Smooth muscle cell of the brain vasculature (primary cell): ENCODE results near the gene PDE1A.
"Not testable (repeated sequence)": the region's sequence is repeated elsewhere in the genome, so short reads cannot be mapped to it uniquely, and the experiment has no call there.

Experiments used
- DNase-seq: peaks from one replicate; pipeline ENCODE4 v3.0.0-alpha.2; 2012; ENCODE audit warnings: low read depth, low spot score

Gene PDE1A

GRCh38 chr2:182410120-182410519 is 16.7 kb downstream of the PDE1A start:
- DNase-seq: no peak

- DNase-seq: no peak
Observed at GRCh38 chr2:182406221-182406620, 20.6 kb downstream of the PDE1A start.

GRCh38 chr2:182404975-182405561 is 21.8 kb downstream of the PDE1A start:
- no peak for DNase-seq

GRCh38 chr2:182404092-182404491 is 22.7 kb downstream of the PDE1A start:
- no peak for DNase-seq

GRCh38 chr2:182393270-182393760 is 33.5 kb downstream of the PDE1A start:
- DNase-seq: no peak

GRCh38 chr2:182391443-182391842 is 35.4 kb downstream of the PDE1A start:
- DNase-seq: no peak

GRCh38 chr2:182386267-182386880 is 40.5 kb downstream of the PDE1A start:
- DNase-seq: not testable (repeated sequence)

GRCh38 chr2:182384860-182385259 is 42.0 kb downstream of the PDE1A start:
- no peak for DNase-seq

GRCh38 chr2:182381225-182381624 is 45.6 kb downstream of the PDE1A start:
- no peak for DNase-seq

- peak; percentile 43 for DNase-seq
Observed at GRCh38 chr2:182379241-182379640, 47.6 kb downstream of the PDE1A start.

GRCh38 chr2:182378759-182379158 is 48.1 kb downstream of the PDE1A start:
- DNase-seq: no peak

- DNase-seq: no peak
Observed at GRCh38 chr2:182377467-182377866, 49.4 kb downstream of the PDE1A start.

GRCh38 chr2:182375862-182376261 is 51.0 kb downstream of the PDE1A start:
- no peak for DNase-seq

GRCh38 chr2:182372661-182373060 is 54.2 kb downstream of the PDE1A start:
- peak; percentile 28 for DNase-seq

GRCh38 chr2:182368996-182369395 is 57.8 kb downstream of the PDE1A start:
- no peak for DNase-seq

GRCh38 chr2:182368446-182368845 is 58.4 kb downstream of the PDE1A start:
- DNase-seq: no peak

GRCh38 chr2:182367401-182367800 is 59.4 kb downstream of the PDE1A start:
- no peak for DNase-seq

- no peak for DNase-seq
Observed at GRCh38 chr2:182366628-182367027, 60.2 kb downstream of the PDE1A start.

GRCh38 chr2:182365855-182366254 is 61.0 kb downstream of the PDE1A start:
- no peak for DNase-seq

- no peak for DNase-seq
Observed at GRCh38 chr2:182361477-182361876, 65.4 kb downstream of the PDE1A start.

- no peak for DNase-seq
Observed at GRCh38 chr2:182360663-182361260, 66.1 kb downstream of the PDE1A start.

GRCh38 chr2:182359990-182360662 is 66.7 kb downstream of the PDE1A start:
- DNase-seq: no peak
